Heart left ventricle (tissue), 13 donors: Measurements from ENCODE around the gene PCK1.

ENCODE experiments used
- CTCF ChIP-seq, 12 donors: fragments of 200-600 bp; sonication (generic) in 4 of 12; IDR thresholded peaks; one replicate each; pipeline versions ENCODE4 v1.5.0 to v1.8.0; 2018 to 2022; ENCODE audit warnings: antibody characterized with exemption in 12 of 12, mild to moderate bottlenecking in 5 of 12
- POLR2A ChIP-seq, 2 donors: fragments of 450-650 bp; IDR thresholded peaks; one replicate each; pipeline ENCODE4 v1.6.1; 2017; ENCODE audit warnings: antibody characterized with exemption in 2 of 2, mild to moderate bottlenecking in 2 of 2, moderate library complexity in 2 of 2
- donor health status: ischemic (EF 13 %, LVEDD 7.1; RV severe dilation, severe dysfunction).
- donor health status: DM: no; HTN: yes; CAD: no.
- donor health status: DM: no; HTN: no; CAD: no.
- donor health status: ischemic (EF 25% LVEDD 6.9; RV normal size, moderate dysfunction).
- donor health status: ischemic (EF 25% LVEDD 5.7; RV mildly dilated, moderate dysfunction).
- donor health status: ischemic (EF 35%, LVEDD 5.7; RV mildly dilated, moderate dysfunction).
- donor health status: nonischemic (EF 11% LVEDD 7.7; RV severe dilation, severe dysfunction).
- donor health status: DM: yes; HTN: yes; CAD: no.
- donor health status: PGD.
- donor health status: ischemic (EF 29% LVEDD 5.4; RV normal size, mild dysfunction).
- donor health status: nonischemic (EF 23%, LVEDD 6.1; RV moderate dilation, normal function).

- TF ChIP-seq CTCF (IDR thresholded peaks at IDR 0.05) = no peak
- TF ChIP-seq POLR2A (IDR thresholded peaks at IDR 0.05) = no peak
Measured at GRCh38 chr20:57537822-57538221, 23.1 kb upstream of the PCK1 start.
